ENCODE measurements around the gene HBG1. TPM values are rescaled to one million over a fixed set of nuclear protein-coding genes. Genes with fewer than 3 reads are reported as not detected.
"Not testable (repeated sequence)": the region's sequence is repeated elsewhere in the genome, so short reads cannot be mapped to it uniquely, and the experiment has no call there.

The HBG1 gene
- total and polyA plus RNA-seq, 2 donors (not counting 1 experiment from before 2014, with no cell fraction given), result not detected

- Histone ChIP-seq H2AFZ (ENCODE audit: insufficient read depth, low read depth, low read length, poor library complexity, severe bottlenecking) (no peak overlapping the region), H3K36me3 (replicated peaks in 1 of 2; ENCODE audit: control extremely low read depth in 1 of 2, control insufficient read depth in 1 of 2, extremely low read depth in 1 of 2, insufficient read depth in 2 of 2, low read length in 1 of 2) (no peaks in the 10 kb centered on the region), H3K9ac (ENCODE audit: low read length) (no peak overlapping the region), H3K4me1 (ENCODE audit: control insufficient read depth in 2 of 2, insufficient read depth in 2 of 2, low read length in 2 of 2) (no peaks in the 10 kb centered on the region), H3K79me2 (ENCODE audit: control insufficient read depth, insufficient read depth, low read length) (no peaks in the 10 kb centered on the region), H4K20me1 (ENCODE audit: control insufficient read depth, insufficient read depth, low read length, poor library complexity, severe bottlenecking) (no peaks in the 10 kb centered on the region), H3K4me3 (ENCODE audit: control extremely low read depth in 1 of 5, extremely low read depth in 1 of 5, insufficient read depth in 1 of 5, low read depth in 2 of 5, low read length in 4 of 5) (no peak overlapping the region), H3K27me3 (replicated peaks in 1 of 4; ENCODE audit: control extremely low read depth in 1 of 4, control insufficient read depth in 3 of 4, insufficient read depth in 4 of 4, low read length in 3 of 4) (no peaks in the 10 kb centered on the region), H3K9me3 (ENCODE audit: control extremely low read depth in 1 of 3, control insufficient read depth in 2 of 3, insufficient read depth in 1 of 3, low read length in 2 of 3) (no peaks in the 10 kb centered on the region), H3K4me2 (replicated peaks; ENCODE audit: low read depth, low read length, poor library complexity, severe bottlenecking) (no peak overlapping the region), H3K27ac (ENCODE audit: low read length in 2 of 2) (no peak overlapping the region)
- ChIA-PET CTCF (no interaction called here), POLR2A (no interaction called here)
- Mint-ChIP-seq H3K9me3 (ENCODE audit: insufficient read depth) (no peaks in the 10 kb centered on the region), H3K27ac (no peak overlapping the region), H3K27me3 (peaks cover 21% of the 10 kb centered on the region), H3K4me3 (no peak overlapping the region), H3K4me1 (no peaks in the 10 kb centered on the region)
- DNase-seq (no peak), ATAC-seq (ENCODE audit: low read depth) (no peak)
- TF ChIP-seq EZH2 (IDR thresholded peaks at IDR 0.05; ENCODE audit: borderline replicate concordance, insufficient read depth, low read depth, low read length, poor library complexity, severe bottlenecking) (no peak), CTCF (IDR thresholded peaks at IDR 0.05) (no peak)
- intact Hi-C loops (cut with micrococcal nuclease), result no loop called here
- 92% methylated on average over 2 of the region's 4 CpGs for WGBS (ENCODE audit: insufficient coverage)
Measured at GRCh38 chr11:5297721-5298323, 48.2 kb upstream of the HBG1 start.

GRCh38 chr11:5294342-5294995, 44.8 kb upstream of the HBG1 start:
- H3K27ac ChIP-seq (ENCODE audit: low read length in 2 of 2); H3K27me3 Mint-ChIP-seq; H3K27me3 ChIP-seq (replicated peaks in 1 of 4; ENCODE audit: control extremely low read depth in 1 of 4, control insufficient read depth in 3 of 4, insufficient read depth in 4 of 4, low read length in 3 of 4); H2AFZ ChIP-seq (ENCODE audit: insufficient read depth, low read depth, low read length, poor library complexity, severe bottlenecking); H3K27ac Mint-ChIP-seq; H3K79me2 ChIP-seq (ENCODE audit: control insufficient read depth, insufficient read depth, low read length); H4K20me1 ChIP-seq (ENCODE audit: control insufficient read depth, insufficient read depth, low read length, poor library complexity, severe bottlenecking); H3K4me1 ChIP-seq (ENCODE audit: control insufficient read depth in 2 of 2, insufficient read depth in 2 of 2, low read length in 2 of 2); H3K4me3 ChIP-seq (ENCODE audit: control extremely low read depth in 1 of 5, extremely low read depth in 1 of 5, insufficient read depth in 1 of 5, low read depth in 2 of 5, low read length in 4 of 5); H3K9ac ChIP-seq (ENCODE audit: low read length); H3K4me3 Mint-ChIP-seq; H3K4me1 Mint-ChIP-seq; H3K9me3 ChIP-seq (ENCODE audit: control extremely low read depth in 1 of 3, control insufficient read depth in 2 of 3, insufficient read depth in 1 of 3, low read length in 2 of 3); H3K9me3 Mint-ChIP-seq (ENCODE audit: insufficient read depth); POLR2A ChIA-PET; ATAC-seq (ENCODE audit: low read depth); H3K4me2 ChIP-seq (replicated peaks; ENCODE audit: low read depth, low read length, poor library complexity, severe bottlenecking); H3K36me3 ChIP-seq (replicated peaks in 1 of 2; ENCODE audit: control extremely low read depth in 1 of 2, control insufficient read depth in 1 of 2, extremely low read depth in 1 of 2, insufficient read depth in 2 of 2, low read length in 1 of 2); intact Hi-C loops (cut with micrococcal nuclease); CTCF ChIA-PET; DNase-seq: not testable (repeated sequence)
- WGBS (ENCODE audit: insufficient coverage), result 97% methylated on average over 35 of the region's 41 CpGs
